Body of pancreas (tissue), 4 donors: ENCODE measurements around the gene ADCY7.

Experiments
- POLR2A ChIP-seq, 3 donors: fragments of 450-650 bp; IDR thresholded peaks; one replicate each; pipeline ENCODE4 v1.6.1; 2016; ENCODE audit warnings: antibody characterized with exemption in 3 of 3, mild to moderate bottlenecking in 2 of 3
- TF ChIP-seq, protein P1 (sequence below), 7 experiments: fragments of 450-650 bp in 4 of 7; fragments of 200-600 bp in 3 of 7; sonication (generic) in 3 of 7; IDR thresholded peaks; one replicate each; pipeline ENCODE4 v1.5.1; 2016 to 2019; ENCODE audit warnings: antibody characterized with exemption in 7 of 7

DNA sequence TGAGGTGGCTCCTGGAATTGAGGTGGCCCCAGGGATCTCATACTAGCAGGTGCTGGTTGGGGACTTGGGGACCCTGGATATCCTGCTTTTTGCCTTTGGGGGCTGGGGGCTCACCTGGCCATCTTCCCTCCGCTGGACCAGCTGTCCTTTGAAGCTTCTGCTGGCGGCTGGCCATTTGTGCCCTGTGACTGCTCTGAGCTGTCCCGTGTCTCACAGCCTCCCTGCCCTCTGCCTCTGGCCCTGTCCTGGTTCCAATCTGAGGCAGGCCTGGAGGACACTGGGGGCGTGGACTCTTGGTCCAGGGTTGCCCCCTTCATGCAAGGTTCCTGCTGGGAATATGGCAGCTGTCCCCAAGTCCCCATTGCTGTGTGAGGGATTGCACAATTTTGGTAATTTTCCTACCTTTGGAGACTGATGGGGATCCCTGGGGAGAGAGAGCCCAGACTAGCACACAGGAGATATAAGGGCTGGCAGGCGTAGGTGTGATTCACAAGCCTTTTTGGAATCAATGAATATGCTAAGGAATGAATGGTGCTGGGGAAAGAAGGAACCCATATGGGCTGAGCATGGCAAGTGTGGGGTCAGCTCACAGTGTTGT lies 19.2 kb downstream of the ADCY7 start:
- TF ChIP-seq POLR2A (IDR thresholded peaks at IDR 0.05): no peak
- TF ChIP-seq, protein P1, sequence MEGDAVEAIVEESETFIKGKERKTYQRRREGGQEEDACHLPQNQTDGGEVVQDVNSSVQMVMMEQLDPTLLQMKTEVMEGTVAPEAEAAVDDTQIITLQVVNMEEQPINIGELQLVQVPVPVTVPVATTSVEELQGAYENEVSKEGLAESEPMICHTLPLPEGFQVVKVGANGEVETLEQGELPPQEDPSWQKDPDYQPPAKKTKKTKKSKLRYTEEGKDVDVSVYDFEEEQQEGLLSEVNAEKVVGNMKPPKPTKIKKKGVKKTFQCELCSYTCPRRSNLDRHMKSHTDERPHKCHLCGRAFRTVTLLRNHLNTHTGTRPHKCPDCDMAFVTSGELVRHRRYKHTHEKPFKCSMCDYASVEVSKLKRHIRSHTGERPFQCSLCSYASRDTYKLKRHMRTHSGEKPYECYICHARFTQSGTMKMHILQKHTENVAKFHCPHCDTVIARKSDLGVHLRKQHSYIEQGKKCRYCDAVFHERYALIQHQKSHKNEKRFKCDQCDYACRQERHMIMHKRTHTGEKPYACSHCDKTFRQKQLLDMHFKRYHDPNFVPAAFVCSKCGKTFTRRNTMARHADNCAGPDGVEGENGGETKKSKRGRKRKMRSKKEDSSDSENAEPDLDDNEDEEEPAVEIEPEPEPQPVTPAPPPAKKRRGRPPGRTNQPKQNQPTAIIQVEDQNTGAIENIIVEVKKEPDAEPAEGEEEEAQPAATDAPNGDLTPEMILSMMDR (IDR thresholded peaks at IDR 0.05): no peak
